NCI-H524 treated with DMSO at 0.1 percent for 48 hours (cell line): ENCODE measurements around the gene EIF1AD.
A peak's percentile ranks its signal among the peaks of the same experiment; 100 is the strongest.
"Not testable (repeated sequence)": the region's sequence is repeated elsewhere in the genome, so short reads cannot be mapped to it uniquely, and the experiment has no call there.

Source experiments
- DNase-seq: peaks from one replicate; lab custom pipeline; 2025; lab: John Stamatoyannopoulos, UW

The EIF1AD gene

GRCh38 chr11:66001942-66002647 is at the start of gene EIF1AD, which contains the start of gene BANF1:
Gene EIF1AD, minus strand, starts transcription at chr11:66002157. Its CDS starts 1,768 bp downstream, at chr11:66000389.
Gene BANF1, plus strand, starts transcription at chr11:66002503. Its CDS starts 748 bp downstream, at chr11:66003251.
- peak; percentile 80 for DNase-seq

GRCh38 chr11:66051371-66051765 is 49.4 kb upstream of the EIF1AD start:
- no peak for DNase-seq

GRCh38 chr11:66050581-66051231 is 48.7 kb upstream of the EIF1AD start:
- DNase-seq = no peak

- DNase-seq = no peak
These were observed 46.8 kb upstream of the EIF1AD start, which contains the start of gene GAL3ST3 for GRCh38 chr11:66048547-66049323. Gene GAL3ST3, minus strand, starts transcription at chr11:66049161. Its CDS starts 3,746 bp downstream, at chr11:66045415.

- no peak for DNase-seq
These were observed 45.8 kb upstream of the EIF1AD start for GRCh38 chr11:66047541-66048365.

- no peak for DNase-seq
These were observed 44.9 kb upstream of the EIF1AD start for GRCh38 chr11:66046901-66047300.

GRCh38 chr11:66045177-66045639 is 43.3 kb upstream of the EIF1AD start:
- no peak for DNase-seq

- DNase-seq = no peak
These were observed 42.8 kb upstream of the EIF1AD start for GRCh38 chr11:66044757-66045156.

GRCh38 chr11:66042996-66043906 is 41.3 kb upstream of the EIF1AD start:
- DNase-seq = no peak

GRCh38 chr11:66042227-66042995 is 40.5 kb upstream of the EIF1AD start:
- DNase-seq = no peak

GRCh38 chr11:66039765-66040164 is 37.8 kb upstream of the EIF1AD start:
- no peak for DNase-seq

- no peak for DNase-seq
These were observed 35.4 kb upstream of the EIF1AD start for GRCh38 chr11:66037327-66037726.

- DNase-seq = no peak
These were observed 34.4 kb upstream of the EIF1AD start for GRCh38 chr11:66036334-66036710.

- no peak for DNase-seq
These were observed 33.8 kb upstream of the EIF1AD start for GRCh38 chr11:66035653-66036333.

- DNase-seq = no peak
These were observed 31.2 kb upstream of the EIF1AD start for GRCh38 chr11:66032957-66033735.

GRCh38 chr11:66026017-66026529 is 24.1 kb upstream of the EIF1AD start, which contains the start of gene CATSPER1:
Gene CATSPER1, minus strand, starts transcription at chr11:66026479. Its CDS starts 100 bp downstream, at chr11:66026379.
- DNase-seq = no peak

GRCh38 chr11:66023186-66023440 is 21.2 kb upstream of the EIF1AD start:
- DNase-seq = not testable (repeated sequence)
